Astrocyte of the hippocampus (primary cell): ENCODE measurements around the gene SCNN1A.

Experiments
- DNase-seq: peaks from one replicate; pipeline ENCODE4 v3.0.0; 2011; ENCODE audit warnings: low read depth, low spot score

The SCNN1A gene

GRCh38 chr12:6319446-6319845, 55.9 kb downstream of the SCNN1A start:
- DNase-seq, result peak; percentile 4

- no peak for DNase-seq
Observed at GRCh38 chr12:6318440-6318879, 56.9 kb downstream of the SCNN1A start.

- peak; percentile 10 for DNase-seq
Observed at GRCh38 chr12:6317693-6318439, 57.5 kb downstream of the SCNN1A start.

GRCh38 chr12:6316921-6317692, 58.3 kb downstream of the SCNN1A start:
- peak; percentile 13 for DNase-seq

GRCh38 chr12:6315704-6316597, 59.4 kb downstream of the SCNN1A start:
- DNase-seq, result peak; percentile 4

- peak; percentile 1 for DNase-seq
Observed at GRCh38 chr12:6315184-6315583, 60.2 kb downstream of the SCNN1A start.

- peak; percentile 19 for DNase-seq
Observed at GRCh38 chr12:6314776-6315175, 60.6 kb downstream of the SCNN1A start.

GRCh38 chr12:6313326-6313940, 61.9 kb downstream of the SCNN1A start:
- DNase-seq, result peak; percentile 0

GRCh38 chr12:6312529-6313325, 62.6 kb downstream of the SCNN1A start:
- peak; percentile 67 for DNase-seq

- peak; percentile 0 for DNase-seq
Observed at GRCh38 chr12:6311822-6312528, 63.4 kb downstream of the SCNN1A start.

GRCh38 chr12:6310771-6311610, 64.4 kb downstream of the SCNN1A start:
- peak; percentile 2 for DNase-seq

- no peak for DNase-seq
Observed at GRCh38 chr12:6307529-6307928, 67.8 kb downstream of the SCNN1A start.

GRCh38 chr12:6306599-6307220, 68.7 kb downstream of the SCNN1A start:
- no peak for DNase-seq

GRCh38 chr12:6306151-6306550, 69.2 kb downstream of the SCNN1A start:
- DNase-seq, result no peak

GRCh38 chr12:6303071-6303470, 72.3 kb downstream of the SCNN1A start:
- no peak for DNase-seq

GRCh38 chr12:6302621-6303020, 72.7 kb downstream of the SCNN1A start:
- DNase-seq, result no peak

- DNase-seq, result no peak
Observed at GRCh38 chr12:6301721-6302120, 73.6 kb downstream of the SCNN1A start.

GRCh38 chr12:6297170-6297569, 78.2 kb downstream of the SCNN1A start:
- no peak for DNase-seq
